Inferior parietal cortex (tissue), 1 donor: ENCODE results near the gene ANKRD40.

ENCODE experiments used
- DNase-seq: peaks from one replicate; pipeline ENCODE4 v3.0.0-alpha.2; 2016; ENCODE audit errors: extremely low spot score

Gene ANKRD40

DNA sequence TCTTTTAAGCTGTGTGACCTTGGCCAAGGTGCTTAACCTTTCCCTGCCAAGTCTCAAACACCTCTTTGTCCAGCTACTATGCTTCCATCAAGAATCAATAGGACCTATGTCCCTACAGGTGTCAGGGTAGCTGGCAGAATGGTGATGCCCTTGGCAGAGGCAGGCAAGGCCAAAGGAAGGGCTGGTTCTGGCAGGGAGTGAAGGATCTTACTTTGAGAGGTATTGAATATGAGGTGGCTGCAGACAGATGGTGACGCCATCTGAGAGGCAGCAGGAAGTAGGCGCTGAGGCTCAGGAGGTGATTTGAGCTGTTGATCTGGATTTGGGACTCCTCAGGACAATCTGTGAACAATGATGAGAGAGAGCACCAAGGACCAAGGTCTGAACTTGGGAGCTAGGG lies 60.5 kb downstream of the ANKRD40 start:
- no peak for DNase-seq

DNA sequence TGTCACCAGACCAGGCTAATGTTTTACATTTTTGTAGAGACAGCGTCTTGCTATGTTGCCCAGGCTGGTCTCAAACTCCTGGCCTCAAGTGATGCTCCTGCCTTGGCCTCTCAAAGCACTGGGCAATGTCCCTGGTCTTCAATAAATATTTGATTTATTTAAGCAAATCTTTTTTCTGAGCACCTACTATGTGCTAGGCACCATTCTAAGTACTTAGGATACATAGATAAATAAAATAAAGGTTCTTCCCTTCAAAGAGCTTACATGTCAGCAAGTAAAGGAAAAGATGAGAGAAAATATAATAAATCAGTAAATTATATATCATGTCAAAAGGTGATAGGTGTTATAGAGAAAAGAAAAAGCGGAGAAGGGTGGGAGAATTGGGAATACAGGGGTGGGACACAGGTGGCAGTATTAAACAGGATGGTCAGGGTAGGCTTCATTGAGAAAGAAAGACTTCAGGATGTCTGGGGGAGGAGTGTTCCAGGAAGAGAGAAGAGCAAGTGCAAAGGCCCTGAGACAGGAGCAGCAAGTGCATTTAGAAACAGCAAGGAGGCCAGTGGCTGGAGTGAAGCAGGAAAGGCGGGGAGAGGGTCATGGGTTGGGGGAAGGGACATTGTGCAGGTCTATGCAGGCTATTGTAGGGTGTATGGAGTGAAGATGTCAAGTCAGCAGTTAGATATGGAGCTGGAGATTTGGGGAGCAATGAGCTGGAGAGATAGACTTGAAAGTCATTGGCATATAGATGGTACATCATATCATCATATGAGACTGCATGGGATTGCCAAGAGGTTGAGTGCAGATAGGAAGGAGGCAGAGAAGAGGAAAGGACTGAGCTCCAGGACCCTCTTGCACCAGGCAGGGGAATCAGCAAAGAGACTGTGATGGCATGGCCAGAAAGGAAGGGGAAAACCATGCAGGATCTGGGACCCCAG lies 61.7 kb downstream of the ANKRD40 start:
- DNase-seq = no peak
